Vagina (tissue), 2 donors: ENCODE results near the gene ANXA2.

Experiments
- CTCF ChIP-seq, 3 experiments: fragments of 450-650 bp in 2 of 3; fragments of 200-600 bp in 1 of 3; sonication (generic) in 1 of 3; IDR thresholded peaks; one replicate each; pipeline ENCODE4 v1.5.1; 2017 to 2019; ENCODE audit warnings: antibody characterized with exemption in 3 of 3, mild to moderate bottlenecking in 2 of 3, moderate library complexity in 2 of 3
- POLR2A ChIP-seq, 2 donors: fragments of 450-650 bp; IDR thresholded peaks; one replicate each; pipeline ENCODE4 v1.6.1; 2017; ENCODE audit warnings: antibody characterized with exemption in 2 of 2, mild to moderate bottlenecking in 2 of 2, moderate library complexity in 2 of 2
- POLR2AphosphoS5 ChIP-seq, 2 donors: sonication (generic); formaldehyde crosslinking; IDR thresholded peaks; one replicate each; pipeline ENCODE4 v1.9.0; 2017; ENCODE audit warnings: antibody characterized with exemption in 2 of 2, mild to moderate bottlenecking in 2 of 2, low read depth in 1 of 2; ENCODE audit not compliant: insufficient read depth in 1 of 2

GRCh38 chr15:60351066-60351465 is 46.7 kb downstream of the ANXA2 start:
- TF ChIP-seq CTCF (IDR thresholded peaks at IDR 0.05), result no peak
- no peak for TF ChIP-seq POLR2A (IDR thresholded peaks at IDR 0.05)
- no peak for TF ChIP-seq POLR2AphosphoS5 (IDR thresholded peaks at IDR 0.05; ENCODE audit: insufficient read depth in 1 of 2, low read depth in 1 of 2)
